Skeletal muscle cell (primary cell): ENCODE results near the gene OXNAD1.

ENCODE experiments used
- DNase-seq: peaks from one replicate; pipeline ENCODE4 v3.0.0-alpha.2; 2010; ENCODE audit warnings: low read depth
- H3K4me3 ChIP-seq: 2 replicates; pipeline ENCODE4 v1.5.1; 2011; ENCODE audit warnings: low read depth, mild to moderate bottlenecking, control low read depth, low read length, moderate library complexity

OXNAD1 gene

DNA sequence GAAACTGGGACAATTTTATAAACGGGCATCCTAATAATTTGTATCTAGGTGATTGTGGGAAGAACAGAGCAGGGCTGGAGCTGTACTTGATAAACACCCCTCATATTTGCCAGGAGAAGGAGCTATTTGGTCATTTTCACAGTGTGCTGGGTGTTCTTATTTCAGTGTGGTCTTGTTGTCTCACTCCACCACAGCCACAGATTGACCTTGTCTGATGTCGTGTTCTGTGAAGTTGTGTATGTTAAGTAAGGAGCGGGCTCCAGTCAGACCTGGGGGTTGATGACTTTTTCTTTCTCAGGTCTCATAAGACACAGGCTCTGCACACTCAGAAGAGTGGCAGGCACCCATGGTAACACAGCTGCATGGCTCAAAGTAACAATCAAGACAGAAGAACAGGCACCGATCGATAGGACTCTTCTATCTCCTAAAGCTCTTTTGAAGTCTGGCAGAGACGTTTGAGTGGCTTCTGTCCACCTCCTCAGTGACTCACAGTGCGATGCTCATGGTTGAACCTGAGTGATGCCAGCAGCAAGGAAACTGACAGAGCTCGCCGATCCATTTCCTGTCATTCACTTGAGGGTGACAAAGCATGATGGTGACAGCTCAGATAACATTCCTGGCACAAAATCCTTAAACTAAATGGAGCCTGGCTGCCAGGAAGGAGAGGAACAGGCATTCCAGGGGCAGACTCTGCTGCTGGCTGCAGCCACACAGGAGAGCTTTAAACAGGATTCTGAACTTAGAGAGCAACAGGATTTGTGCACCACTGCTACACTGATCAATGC is 21.1 kb upstream of the OXNAD1 start:
- DNase-seq: no peak
- H3K4me3 ChIP-seq: no peak overlapping the region

DNA sequence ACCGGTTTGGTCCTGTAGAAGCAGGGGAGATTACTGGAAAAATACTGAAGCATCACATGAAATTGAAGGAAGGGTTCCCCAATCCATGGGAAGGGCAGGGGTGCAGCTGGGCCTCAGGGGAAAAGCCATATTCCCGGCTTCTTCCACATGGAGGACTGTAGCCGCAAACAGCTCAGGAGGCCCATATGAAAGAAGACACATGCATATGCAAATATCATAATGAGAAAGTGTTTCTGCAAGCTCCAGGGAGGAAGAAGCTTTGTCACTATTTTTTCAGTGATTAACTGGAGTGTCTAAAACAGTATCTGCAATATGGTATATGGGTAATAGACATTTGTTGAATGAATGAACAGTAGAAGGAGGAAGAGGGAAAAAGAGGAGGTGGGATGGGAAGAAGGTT is 19.4 kb upstream of the OXNAD1 start:
- no peak for DNase-seq
- H3K4me3 ChIP-seq: no peak overlapping the region

DNA sequence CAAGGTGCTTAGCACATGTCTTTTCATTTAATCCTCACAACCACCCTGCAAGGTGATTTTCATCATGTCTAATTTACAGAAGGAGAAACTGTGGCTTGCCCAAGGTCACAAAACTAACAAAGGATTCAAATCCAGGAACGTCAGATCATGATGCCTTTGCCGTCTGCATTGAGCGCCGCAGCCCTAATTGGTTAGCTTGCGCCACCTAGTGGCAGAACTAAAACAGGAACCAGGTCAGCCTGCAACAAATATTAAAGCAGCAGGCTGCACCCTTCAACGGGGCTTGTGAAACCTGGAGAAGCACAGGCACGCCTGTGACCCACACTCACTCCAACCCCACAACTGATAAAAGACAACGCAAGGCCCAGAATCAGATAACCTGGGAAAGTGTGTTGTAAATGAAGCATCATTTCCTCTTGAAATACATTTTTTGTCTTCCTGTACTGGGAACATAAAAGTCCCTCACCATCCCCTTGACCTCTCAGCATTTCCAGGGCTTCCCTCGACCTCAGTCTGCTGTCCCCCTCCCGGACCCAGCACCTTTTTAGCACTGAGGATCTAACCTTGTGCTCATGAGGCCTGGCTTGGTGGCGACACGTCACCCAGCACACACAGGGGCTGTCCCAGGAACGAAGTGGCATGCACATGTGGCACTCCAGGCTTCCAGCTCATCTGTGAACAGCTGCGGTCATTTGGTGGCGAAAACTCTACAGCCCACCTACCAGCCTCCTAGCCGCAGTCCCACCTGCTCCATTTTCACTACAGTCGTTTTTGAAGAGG is 17.5 kb upstream of the OXNAD1 start:
- DNase-seq: peak; percentile 38
- H3K4me3 ChIP-seq: no peak overlapping the region

DNA sequence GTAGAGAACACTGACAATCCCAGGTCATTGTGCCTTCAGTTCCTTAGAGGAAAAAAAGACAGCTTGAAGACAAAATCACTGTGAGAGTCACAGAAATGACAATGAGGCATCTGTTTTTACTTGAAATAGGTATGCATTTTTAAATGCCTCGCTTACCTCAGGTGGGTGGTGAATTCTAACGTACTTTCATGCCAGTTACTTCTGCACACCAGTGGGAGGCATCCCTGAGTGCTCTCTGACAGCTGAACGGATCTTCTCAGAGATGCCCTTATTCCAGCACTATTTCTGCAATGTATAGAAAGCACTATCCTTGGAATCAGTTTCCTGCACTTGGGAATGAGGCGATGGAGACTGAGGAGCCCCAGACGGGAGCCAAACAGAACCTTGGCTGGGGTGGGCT is 16.5 kb upstream of the OXNAD1 start:
- DNase-seq: no peak
- no peak overlapping the region for H3K4me3 ChIP-seq

DNA sequence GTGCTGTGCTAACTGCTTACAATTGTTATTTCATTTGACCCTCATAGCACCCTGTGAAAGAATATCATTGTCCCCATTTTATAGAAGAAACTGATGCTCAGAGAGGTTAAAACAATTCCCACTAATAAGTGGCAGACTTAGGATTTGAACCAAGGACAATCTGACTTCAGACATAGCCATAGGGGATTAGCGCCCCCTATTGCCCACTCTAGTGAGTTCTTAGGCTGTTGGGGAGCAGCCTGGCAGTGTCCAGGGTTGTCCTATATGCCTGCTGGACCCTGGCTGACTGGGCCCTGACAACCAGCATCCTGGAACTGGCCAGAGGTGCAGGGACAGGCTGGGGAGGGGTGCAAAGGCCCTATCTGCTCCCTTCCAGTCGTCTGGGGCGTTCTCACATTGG is 15.7 kb upstream of the OXNAD1 start:
- H3K4me3 ChIP-seq: no peak overlapping the region
- DNase-seq: no peak

DNA sequence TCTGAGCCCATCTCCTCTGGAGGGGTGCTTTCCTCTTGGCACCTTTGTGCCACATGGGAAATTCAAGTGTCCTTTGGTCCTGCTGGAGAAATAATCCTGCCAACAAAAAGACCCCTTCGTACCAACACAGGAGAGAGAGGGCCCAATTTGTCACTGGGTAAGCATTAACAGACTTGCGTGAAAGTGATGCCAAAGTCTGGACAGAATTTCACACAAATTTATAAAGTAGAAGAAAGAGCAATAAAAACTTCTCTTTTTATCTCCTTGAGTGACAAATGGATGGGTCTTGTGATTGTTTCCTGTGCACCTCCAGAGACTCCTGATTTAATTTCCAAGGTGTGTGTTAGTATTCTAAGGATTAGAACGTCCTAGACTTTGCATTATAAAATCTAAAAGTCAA is 15.1 kb upstream of the OXNAD1 start:
- no peak overlapping the region for H3K4me3 ChIP-seq
- no peak for DNase-seq

DNA sequence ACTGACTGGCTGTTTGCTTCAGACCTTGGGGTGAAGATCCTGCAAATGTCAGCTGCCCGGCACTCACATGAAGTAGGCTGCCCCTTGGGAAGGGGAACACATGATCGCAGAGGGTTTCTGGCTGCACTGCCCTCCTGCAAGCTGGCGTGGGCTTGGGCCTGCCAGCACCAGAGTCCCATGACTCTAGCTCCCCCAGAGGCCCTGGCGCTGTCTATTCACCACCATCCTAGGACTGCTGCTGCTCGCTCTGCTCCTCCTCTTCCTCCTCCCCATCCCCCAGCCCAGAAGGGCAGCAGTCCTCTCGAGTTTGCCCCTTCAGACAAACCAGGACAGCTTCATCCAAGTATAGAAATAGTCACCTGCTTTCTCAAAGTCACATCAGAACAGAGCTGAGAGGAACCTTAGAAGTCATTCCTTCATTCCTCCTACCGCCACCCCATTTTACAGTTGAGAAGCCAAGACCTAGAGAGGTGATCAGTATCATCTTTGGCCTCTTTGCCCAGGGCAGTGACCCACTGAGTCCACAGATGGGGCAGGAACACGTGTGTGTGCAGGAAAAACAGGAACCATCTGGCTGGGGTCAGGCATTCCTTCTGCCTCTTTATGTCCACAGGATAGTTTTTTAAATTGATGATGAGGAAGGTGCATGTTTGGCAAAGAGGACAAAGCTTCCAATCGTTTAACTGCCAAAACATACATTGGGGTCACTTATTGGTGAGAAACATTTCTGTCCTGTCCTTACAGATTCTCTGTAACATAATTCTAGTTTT is 13.5 kb upstream of the OXNAD1 start:
- H3K4me3 ChIP-seq: no peak overlapping the region
- no peak for DNase-seq

DNA sequence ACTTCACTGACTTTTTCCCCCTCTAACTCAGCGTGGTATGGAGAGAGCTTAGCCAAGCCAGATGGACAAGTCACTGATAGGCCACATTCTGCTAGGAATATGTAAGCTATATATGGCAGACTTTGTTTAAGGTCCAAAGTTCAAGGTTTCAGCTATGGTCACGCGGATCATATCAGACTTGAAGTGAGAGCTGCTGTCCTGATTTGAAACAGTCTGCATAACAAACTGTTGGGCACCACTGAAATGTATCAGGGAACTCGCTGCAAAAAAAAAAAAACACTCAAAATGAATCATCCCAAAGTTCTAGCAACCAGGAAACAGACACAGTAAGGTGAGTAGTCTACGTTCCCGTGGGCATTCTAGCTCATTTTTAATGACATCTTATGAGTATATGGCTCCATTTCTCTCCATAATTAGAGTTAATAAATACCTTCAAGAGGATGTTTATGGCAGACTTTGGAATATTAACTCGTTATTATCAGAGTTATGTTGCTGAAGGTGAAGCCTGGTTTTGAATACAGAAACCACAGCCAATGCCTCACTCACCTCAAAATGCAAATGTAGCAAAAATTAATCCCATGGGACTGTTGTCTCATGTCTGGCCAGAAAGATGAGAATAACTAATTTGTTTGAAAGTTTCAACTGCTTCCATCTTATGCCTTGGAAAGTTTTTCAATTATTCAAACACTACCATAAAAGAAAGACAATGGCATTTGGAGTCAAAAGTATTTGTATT is 12.6 kb upstream of the OXNAD1 start:
- no peak overlapping the region for H3K4me3 ChIP-seq
- DNase-seq: no peak

DNA sequence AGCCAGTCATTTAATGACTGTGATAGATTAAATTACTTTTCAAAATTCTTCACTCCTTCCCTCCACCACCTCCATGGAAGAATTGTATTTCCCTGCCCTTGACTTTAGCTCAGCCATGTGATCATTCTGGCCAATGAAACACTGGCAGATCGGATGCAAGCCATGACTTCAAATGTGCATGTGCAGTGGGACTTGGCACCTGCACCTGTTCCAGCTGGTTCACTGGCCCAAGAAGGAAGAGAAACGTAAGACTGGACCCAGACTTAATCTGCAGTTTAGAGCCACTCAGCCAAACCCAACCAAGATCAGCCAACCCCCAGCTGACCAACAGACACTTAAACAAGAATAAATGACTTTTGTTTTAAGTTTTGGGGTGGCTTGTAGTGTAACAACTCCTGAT is 12.0 kb upstream of the OXNAD1 start:
- H3K4me3 ChIP-seq: no peak overlapping the region
- DNase-seq: no peak

DNA sequence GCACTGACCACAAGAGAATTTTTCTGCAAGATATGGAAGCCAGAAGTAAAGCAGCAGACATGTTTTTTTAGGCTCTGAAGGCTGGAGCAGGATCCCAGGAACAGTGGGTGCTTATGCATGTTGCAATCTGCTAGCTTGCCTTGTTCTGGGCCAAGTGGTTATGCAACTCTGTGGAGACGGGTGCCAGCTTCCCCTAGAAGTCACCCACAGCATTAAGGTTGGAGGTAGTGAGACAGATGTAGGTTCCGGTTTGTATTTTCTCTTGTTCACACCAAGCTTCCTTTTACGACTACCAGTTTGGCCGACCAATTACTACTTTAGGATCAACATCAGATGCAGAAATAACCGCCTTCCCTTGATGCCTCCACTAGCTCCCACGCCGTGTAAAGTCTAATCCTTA is 11.4 kb upstream of the OXNAD1 start:
- no peak for DNase-seq

DNA sequence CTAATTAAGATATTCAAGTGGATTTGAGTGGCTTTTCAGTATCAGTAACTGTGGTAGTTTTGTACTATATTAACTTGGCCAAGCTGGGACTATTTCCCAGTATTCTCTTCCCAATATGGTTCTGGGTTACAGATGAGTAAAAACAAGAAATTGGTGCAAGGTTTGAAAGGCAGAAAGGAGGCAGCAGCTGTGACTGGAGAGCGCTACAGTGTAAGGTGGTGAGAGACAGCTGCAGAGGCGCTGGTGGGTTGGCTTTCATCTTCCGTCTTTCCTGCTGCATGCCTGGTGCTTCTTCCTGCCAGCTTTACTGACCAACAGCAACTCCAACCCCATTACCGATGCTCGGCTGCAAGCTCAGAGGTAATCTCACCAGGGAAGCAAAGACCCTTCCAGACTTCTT is 10.1 kb upstream of the OXNAD1 start:
- no peak for DNase-seq
- no peak overlapping the region for H3K4me3 ChIP-seq

More for the DNA sequence above, 11.4 kb upstream of the OXNAD1 start:
- no peak overlapping the region for H3K4me3 ChIP-seq

DNA sequence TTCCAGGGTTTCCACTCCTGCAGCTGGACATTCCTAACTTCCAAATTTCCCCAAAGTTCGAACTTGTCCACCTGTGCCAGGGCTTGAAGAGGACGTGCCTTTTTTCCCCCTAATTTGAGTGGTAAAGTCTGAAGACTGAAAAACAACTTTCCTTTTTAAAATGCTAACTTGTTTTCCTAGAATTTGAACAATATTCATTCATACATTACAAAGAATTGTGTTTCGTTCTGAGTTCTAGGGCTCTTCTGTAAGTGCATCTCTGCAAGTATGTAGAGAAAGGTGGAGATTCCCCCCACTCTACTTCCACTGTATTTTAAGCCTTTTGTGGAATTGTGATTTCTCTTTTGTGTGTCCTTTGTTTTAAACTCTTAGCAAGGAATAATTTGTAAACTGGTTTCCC is 9.7 kb upstream of the OXNAD1 start:
- DNase-seq: no peak
- H3K4me3 ChIP-seq: no peak overlapping the region

DNA sequence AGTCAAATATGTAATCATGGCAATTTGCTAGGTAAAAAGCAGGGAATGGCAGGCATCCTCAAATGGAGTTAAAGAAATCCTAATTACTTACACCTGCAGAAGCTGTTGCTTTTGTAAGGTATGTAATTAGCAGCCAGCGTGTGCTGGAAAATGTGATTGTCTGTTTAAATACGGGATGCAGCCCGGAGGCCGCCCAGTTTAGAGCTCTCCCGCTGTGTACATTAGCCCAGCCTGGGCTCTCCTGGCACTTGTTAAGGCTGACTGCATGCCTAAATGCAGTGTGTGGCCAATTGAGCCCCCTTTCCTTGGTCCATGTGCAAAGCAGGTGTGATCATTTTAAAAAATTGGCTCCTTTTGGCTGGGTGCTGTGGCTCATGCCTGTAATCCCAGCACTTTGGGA is 9.3 kb upstream of the OXNAD1 start:
- H3K4me3 ChIP-seq: no peak overlapping the region
- DNase-seq: no peak

DNA sequence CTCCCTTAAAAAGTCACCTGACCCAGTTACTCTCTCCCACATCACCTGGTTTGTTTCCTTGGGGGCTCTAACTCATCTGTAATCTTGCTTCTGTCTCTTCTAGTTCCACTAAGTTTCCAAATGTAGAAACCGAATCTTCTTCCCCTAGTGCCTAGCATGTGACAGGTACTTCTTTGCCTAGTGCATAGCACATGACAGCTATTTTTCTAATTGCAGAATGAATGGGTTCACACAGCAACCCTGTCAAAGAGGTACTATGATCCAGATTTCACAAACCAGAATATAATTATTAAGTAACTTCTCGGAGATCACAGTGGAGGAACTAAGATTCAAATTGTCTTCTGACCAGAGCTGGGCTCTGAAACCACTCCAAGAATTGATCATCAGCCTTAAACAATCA is 7.7 kb upstream of the OXNAD1 start:
- no peak overlapping the region for H3K4me3 ChIP-seq
- DNase-seq: no peak

DNA sequence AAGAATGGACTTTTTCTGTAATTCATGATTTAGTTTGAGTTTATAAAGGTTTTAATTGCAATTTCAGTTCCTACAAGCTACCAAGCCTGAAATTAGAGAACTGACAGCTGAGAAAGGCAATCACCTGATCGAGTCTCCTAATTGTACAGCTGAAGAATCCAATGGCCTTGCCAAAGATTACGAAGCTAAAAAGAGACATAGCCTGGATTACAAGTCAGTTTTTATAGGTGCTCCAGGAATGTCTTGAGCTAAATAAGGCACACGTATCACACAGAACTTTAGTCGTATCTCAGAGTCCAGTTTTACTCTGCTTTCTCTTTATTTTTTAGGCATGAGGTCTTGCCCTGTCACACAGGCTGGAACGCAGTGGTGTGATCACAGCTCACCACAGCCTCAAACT is 6.8 kb upstream of the OXNAD1 start:
- DNase-seq: no peak
- H3K4me3 ChIP-seq: no peak overlapping the region

DNA sequence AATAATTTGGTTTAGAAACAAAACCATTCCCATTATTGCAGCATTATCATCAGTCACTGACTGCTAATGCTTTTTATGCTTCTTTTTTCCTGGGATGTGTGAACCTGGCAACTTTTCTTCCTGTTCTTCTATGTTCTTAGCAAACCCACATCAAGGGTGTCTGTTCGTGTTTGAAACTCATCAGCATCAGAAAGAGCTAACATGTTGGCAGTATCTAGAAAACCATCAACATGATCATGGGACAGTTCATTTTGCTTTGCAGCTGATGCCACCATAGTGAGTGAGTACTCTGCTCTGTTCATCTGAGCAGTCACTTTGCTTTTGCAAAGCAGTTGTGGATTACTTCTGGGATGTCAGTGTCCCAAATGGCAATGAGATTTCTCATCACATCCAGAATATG is 6.1 kb upstream of the OXNAD1 start:
- H3K4me3 ChIP-seq: no peak overlapping the region
- DNase-seq: no peak

DNA sequence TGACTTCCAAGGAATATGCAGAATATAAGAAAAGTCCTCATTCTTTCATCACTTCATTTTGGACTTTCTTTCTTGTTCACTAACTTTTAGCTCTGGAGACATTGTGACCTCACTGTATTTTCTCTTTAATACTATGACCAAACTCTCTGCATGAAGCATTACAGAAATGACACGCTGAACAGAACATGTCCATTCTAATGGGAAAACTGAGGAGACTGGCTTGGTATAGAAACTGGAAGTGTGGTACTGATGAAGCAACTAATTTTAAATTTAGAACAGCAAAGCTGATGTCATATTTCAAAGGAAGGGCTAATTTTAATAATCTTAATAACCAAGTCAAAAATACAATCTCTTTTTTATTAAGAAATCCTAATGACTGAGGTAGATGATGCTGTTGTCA is 5.0 kb upstream of the OXNAD1 start:
- no peak for DNase-seq
- H3K4me3 ChIP-seq: no peak overlapping the region

DNA sequence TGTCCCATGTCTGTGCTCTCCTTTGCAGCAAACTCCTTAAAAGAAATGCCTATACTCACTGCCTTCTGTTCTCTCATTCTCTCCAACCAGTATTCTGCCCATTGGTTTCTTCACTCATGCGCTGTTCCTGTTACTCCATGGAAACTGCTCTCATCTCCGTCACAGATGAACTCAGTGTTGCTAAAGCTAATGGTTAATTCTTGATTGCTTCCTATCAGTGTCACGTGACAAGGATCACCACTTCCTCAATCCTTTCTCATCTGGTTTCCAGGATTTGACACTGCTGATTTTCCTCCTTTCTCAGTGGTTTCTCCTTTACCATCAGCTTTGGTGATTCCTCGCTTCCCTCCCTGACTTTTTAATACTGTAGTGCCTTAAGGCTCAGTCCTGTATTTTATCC is 2.8 kb upstream of the OXNAD1 start:
- DNase-seq: no peak

DNA sequence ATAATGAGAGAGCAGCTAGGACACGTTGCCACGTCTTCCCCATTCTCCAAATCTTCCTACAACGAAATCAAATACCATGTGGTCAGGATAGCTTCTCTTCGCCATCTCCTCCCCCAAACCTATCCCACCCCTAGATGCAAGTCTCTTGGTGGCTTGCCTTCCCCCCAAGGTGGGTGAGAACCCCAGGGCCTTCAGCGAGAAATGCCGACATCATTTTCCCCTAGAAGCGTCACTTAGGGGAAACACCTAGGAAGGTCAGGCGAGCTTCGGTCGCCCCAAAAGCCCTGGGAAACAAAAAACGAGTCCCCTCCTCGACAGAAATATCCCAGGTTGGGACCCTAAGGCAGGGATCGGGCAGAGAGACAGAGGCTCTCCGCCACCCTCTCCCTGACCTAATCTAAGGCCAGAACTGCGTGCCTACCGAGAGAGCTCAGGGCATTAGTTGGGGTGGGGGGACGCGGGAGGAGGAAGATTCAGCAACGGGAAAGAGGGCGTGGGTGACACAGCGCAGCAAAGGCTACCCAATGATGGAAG is 771 bp upstream of the OXNAD1 start:
- no peak for DNase-seq
- peak overlapping the region; percentile 73 for H3K4me3 ChIP-seq

More for the DNA sequence above, 2.8 kb upstream of the OXNAD1 start:
- no peak overlapping the region for H3K4me3 ChIP-seq

DNA sequence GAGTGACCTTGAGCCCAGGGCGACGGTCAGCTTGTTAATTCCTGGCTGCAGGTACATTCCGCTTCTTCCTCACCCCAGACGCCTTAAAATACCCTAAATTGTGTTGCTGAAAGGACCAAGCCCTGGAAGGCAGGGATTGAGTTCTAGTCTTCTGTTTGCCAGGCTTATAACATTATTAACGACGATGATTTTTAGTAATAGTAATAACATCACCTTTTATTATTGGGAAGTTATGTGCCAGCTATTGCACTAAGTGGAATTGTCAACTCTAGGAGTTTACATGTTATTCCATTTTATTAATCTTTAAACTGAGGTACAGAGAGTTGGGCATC is 409 bp downstream of the OXNAD1 start:
- no peak for DNase-seq
- H3K4me3 ChIP-seq: peak overlapping the region; percentile 73
